Liver (tissue), 9 donors: ENCODE data around the gene KRT84. TPM values are rescaled to one million over a fixed set of nuclear protein-coding genes. Genes with fewer than 3 reads are reported as not detected.

Source experiments
- DNase-seq: peaks from one replicate; pipeline ENCODE4 v3.0.0-alpha.2; 2017; ENCODE audit warnings: low spot score
- H3K27ac ChIP-seq, 2 donors: one replicate each; pipeline ENCODE4 v1.7.0; 2013; ENCODE audit warnings: inconsistent platforms in 2 of 2, low read length in 2 of 2, control low read depth in 1 of 2, low read depth in 1 of 2, mild to moderate bottlenecking in 1 of 2
- H3K27me3 ChIP-seq, 4 donors: one replicate each; pipeline versions ENCODE4 v1.6.1 to v1.7.0; 2013; ENCODE audit warnings: low read length in 3 of 4, inconsistent platforms in 1 of 4, mild to moderate bottlenecking in 1 of 4, moderate library complexity in 1 of 4; ENCODE audit not compliant: control insufficient read depth in 4 of 4, insufficient read depth in 4 of 4
- H3K36me3 ChIP-seq, 4 donors: one replicate each; pipeline versions ENCODE4 v1.6.1 to v1.7.0; 2013; ENCODE audit warnings: low read length in 3 of 4, mild to moderate bottlenecking in 3 of 4, low read depth in 1 of 4, moderate library complexity in 1 of 4; ENCODE audit not compliant: control insufficient read depth in 4 of 4, insufficient read depth in 3 of 4
- H3K4me1 ChIP-seq, 4 donors: one replicate each; pipeline versions ENCODE4 v1.6.1 to v1.7.0; 2013; ENCODE audit warnings: low read length in 3 of 4, mild to moderate bottlenecking in 3 of 4, moderate library complexity in 1 of 4; ENCODE audit not compliant: control insufficient read depth in 4 of 4, insufficient read depth in 4 of 4
- H3K4me3 ChIP-seq, 3 donors: one replicate each; pipeline versions ENCODE4 v1.6.1 to v1.7.0; 2013; ENCODE audit warnings: low read length in 3 of 3, control low read depth in 1 of 3, low read depth in 1 of 3, mild to moderate bottlenecking in 1 of 3
- H3K9ac ChIP-seq, 2 donors: one replicate each; pipeline ENCODE4 v1.7.0; 2013; ENCODE audit warnings: low read length in 2 of 2, mild to moderate bottlenecking in 2 of 2, moderate library complexity in 2 of 2, control low read depth in 1 of 2, low read depth in 1 of 2
- H3K9me3 ChIP-seq, 4 donors: one replicate each; pipeline versions ENCODE4 v1.6.1 to v1.7.0; 2013; ENCODE audit warnings: low read length in 3 of 4; ENCODE audit not compliant: control insufficient read depth in 4 of 4
- EGR1 ChIP-seq, 2 donors: IDR thresholded peaks; 2 replicates each; pipeline ENCODE4 v1.6.1; 2016 to 2018; ENCODE audit warnings: antibody characterized with exemption in 2 of 2, low read depth in 2 of 2
- FOXA1 ChIP-seq: IDR thresholded peaks from 2 replicates; pipeline ENCODE4 v1.6.1; 2016; ENCODE audit warnings: antibody characterized with exemption
- FOXA2 ChIP-seq: IDR thresholded peaks from 2 replicates; pipeline ENCODE4 v1.6.1; 2016; ENCODE audit warnings: antibody characterized with exemption
- HNF4A ChIP-seq, 2 donors: conservative IDR thresholded peaks; 2 replicates each; pipeline ENCODE4 v1.6.1; 2016; ENCODE audit warnings: antibody characterized with exemption in 2 of 2, mild to moderate bottlenecking in 2 of 2
- HNF4G ChIP-seq: IDR thresholded peaks from 2 replicates; pipeline ENCODE4 v1.6.1; 2016; ENCODE audit warnings: antibody characterized with exemption
- NR2F2 ChIP-seq: IDR thresholded peaks from 2 replicates; pipeline ENCODE4 v1.6.1; 2016; ENCODE audit warnings: antibody characterized with exemption
- RAD21 ChIP-seq, 2 donors: IDR thresholded peaks; 2 replicates each; pipeline ENCODE4 v1.6.1; 2016; ENCODE audit warnings: antibody characterized with exemption in 2 of 2, mild to moderate bottlenecking in 2 of 2
- RXRA ChIP-seq, 2 donors: IDR thresholded peaks; 2 replicates each; pipeline ENCODE4 v1.6.1; 2017 to 2018; ENCODE audit warnings: antibody characterized with exemption in 2 of 2, mild to moderate bottlenecking in 1 of 2
- SP1 ChIP-seq: IDR thresholded peaks from 2 replicates; pipeline ENCODE4 v1.6.1; 2018; ENCODE audit warnings: antibody characterized with exemption, mild to moderate bottlenecking
- TAF1 ChIP-seq: conservative IDR thresholded peaks from 2 replicates; pipeline ENCODE4 v1.6.1; 2016; ENCODE audit warnings: antibody characterized with exemption, mild to moderate bottlenecking
- WGBS: extraction: QIAGEN DNeasy Blood & Tissue Kit; methylation state at CpG from one replicate; pipeline ENCODE4 v1.1.7; 2013; 5-methylcytosine and 5-hydroxymethylcytosine counted together
- polyA plus RNA-seq, 2 donors: library from polyadenylated mRNA; stranded (reverse) in 1 of 2; unstranded in 1 of 2; fragments of 200-250 nt in 1 of 2; fragments of >200 nt in 1 of 2; fragmentation: Nextera tagmentation in 1 of 2; extraction: Ambion mirVana in 1 of 2; gene quantifications; one replicate each; pipeline versions ENCODE4 v1.2.1 to v1.2.3, GENCODE V29; 2013 to 2015
- total RNA-seq, 2 donors: library from RNA; depleted of rRNA; stranded (reverse); fragments of >200 nt; gene quantifications; one replicate each; pipeline ENCODE4 v1.2.3, GENCODE V29; 2014
- TF ChIP-seq, protein P1 (sequence below): IDR thresholded peaks from 2 replicates; pipeline ENCODE4 v1.6.1; 2016; ENCODE audit warnings: antibody characterized with exemption, mild to moderate bottlenecking
- TF ChIP-seq, protein P2 (sequence below): fragments of 150-350 bp; IDR thresholded peaks from 2 replicates; pipeline ENCODE4 v1.5.1; 2017; ENCODE audit warnings: improper control_type of control experiment, low read depth, low read length; ENCODE audit not compliant: missing input control
- TF ChIP-seq, protein P3 (sequence below): IDR thresholded peaks from 2 replicates; pipeline ENCODE4 v1.6.1; 2016; ENCODE audit warnings: antibody characterized with exemption
- TF ChIP-seq, protein P4 (sequence below): IDR thresholded peaks from 2 replicates; pipeline ENCODE4 v1.6.1; 2016; ENCODE audit warnings: antibody characterized with exemption
- donor health status: healthy.
- donor health status: healthy.
- donor health status: healthy.
- donor health status: healthy.
- donor health status: healthy.

The KRT84 gene
- total and polyA plus RNA-seq, 4 donors: not detected

DNA sequence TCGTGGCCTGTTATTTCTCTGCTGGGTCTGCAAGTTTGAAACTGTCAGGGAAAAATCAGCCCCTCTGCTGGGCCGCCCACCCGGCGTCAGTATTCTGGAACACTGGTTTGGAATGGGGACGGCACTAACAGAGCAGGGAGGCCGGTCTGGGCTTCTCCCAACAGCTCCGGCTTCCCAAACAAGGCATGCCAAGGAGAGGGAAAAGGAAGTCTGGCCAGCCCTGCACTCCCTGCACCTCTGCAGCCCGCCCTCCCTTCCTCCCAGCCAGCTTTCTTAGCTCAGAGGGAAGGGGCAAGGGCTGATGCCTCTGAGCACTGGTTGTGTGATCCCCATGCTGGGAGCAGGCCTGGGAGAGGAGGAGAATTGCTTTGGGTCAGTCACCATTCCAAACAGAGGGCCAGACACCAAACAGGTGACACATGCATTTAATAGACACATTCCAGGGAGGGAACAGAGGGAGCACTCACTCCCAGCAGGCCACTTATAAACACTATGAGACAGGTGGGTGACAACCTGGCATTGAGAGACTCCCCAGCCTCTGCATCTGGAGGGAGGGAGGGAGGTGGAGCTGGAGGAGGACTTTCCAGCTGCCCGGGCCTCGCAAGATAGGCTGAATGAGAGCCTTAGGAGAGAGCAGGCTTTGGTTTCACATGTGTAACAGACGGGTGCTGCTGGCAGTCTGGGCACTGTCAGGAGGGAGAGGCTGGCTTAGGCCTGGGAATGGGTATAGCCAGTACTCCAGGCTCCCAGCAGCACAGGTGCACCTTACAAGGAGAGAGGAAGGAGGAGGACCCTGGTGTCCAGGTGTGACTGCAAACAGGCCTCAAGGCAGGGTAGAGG lies 38.4 kb upstream of the KRT84 start:
- Histone ChIP-seq H3K9me3 (no peaks in the 10 kb centered on the region), H3K36me3 (no peaks in the 10 kb centered on the region), H3K4me1 (no peaks in the 10 kb centered on the region), H3K9ac (no peak overlapping the region), H3K27ac (no peak overlapping the region), H3K4me3 (no peak overlapping the region), H3K27me3 (peaks cover 0 to 5% (median 0%) of the 10 kb centered on the region in 4 donors)
- WGBS: 78% methylated on average over 11 of the region's 11 CpGs
- TF ChIP-seq TAF1 (no peak), SP1 (no peak), FOXA2 (no peak), RAD21 (IDR thresholded peaks at IDR 0.05) (no peak), HNF4G (no peak), FOXA1 (no peak), RXRA (IDR thresholded peaks at IDR 0.05) (no peak), NR2F2 (no peak), HNF4A (conservative IDR thresholded peaks at IDR 0.05) (no peak), EGR1 (IDR thresholded peaks at IDR 0.05; ENCODE audit: low read depth in 2 of 2) (no peak)
- TF ChIP-seq, protein P1, sequence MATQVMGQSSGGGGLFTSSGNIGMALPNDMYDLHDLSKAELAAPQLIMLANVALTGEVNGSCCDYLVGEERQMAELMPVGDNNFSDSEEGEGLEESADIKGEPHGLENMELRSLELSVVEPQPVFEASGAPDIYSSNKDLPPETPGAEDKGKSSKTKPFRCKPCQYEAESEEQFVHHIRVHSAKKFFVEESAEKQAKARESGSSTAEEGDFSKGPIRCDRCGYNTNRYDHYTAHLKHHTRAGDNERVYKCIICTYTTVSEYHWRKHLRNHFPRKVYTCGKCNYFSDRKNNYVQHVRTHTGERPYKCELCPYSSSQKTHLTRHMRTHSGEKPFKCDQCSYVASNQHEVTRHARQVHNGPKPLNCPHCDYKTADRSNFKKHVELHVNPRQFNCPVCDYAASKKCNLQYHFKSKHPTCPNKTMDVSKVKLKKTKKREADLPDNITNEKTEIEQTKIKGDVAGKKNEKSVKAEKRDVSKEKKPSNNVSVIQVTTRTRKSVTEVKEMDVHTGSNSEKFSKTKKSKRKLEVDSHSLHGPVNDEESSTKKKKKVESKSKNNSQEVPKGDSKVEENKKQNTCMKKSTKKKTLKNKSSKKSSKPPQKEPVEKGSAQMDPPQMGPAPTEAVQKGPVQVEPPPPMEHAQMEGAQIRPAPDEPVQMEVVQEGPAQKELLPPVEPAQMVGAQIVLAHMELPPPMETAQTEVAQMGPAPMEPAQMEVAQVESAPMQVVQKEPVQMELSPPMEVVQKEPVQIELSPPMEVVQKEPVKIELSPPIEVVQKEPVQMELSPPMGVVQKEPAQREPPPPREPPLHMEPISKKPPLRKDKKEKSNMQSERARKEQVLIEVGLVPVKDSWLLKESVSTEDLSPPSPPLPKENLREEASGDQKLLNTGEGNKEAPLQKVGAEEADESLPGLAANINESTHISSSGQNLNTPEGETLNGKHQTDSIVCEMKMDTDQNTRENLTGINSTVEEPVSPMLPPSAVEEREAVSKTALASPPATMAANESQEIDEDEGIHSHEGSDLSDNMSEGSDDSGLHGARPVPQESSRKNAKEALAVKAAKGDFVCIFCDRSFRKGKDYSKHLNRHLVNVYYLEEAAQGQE: no peak
- TF ChIP-seq, protein P2, sequence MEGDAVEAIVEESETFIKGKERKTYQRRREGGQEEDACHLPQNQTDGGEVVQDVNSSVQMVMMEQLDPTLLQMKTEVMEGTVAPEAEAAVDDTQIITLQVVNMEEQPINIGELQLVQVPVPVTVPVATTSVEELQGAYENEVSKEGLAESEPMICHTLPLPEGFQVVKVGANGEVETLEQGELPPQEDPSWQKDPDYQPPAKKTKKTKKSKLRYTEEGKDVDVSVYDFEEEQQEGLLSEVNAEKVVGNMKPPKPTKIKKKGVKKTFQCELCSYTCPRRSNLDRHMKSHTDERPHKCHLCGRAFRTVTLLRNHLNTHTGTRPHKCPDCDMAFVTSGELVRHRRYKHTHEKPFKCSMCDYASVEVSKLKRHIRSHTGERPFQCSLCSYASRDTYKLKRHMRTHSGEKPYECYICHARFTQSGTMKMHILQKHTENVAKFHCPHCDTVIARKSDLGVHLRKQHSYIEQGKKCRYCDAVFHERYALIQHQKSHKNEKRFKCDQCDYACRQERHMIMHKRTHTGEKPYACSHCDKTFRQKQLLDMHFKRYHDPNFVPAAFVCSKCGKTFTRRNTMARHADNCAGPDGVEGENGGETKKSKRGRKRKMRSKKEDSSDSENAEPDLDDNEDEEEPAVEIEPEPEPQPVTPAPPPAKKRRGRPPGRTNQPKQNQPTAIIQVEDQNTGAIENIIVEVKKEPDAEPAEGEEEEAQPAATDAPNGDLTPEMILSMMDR: no peak
- TF ChIP-seq, protein P3, sequence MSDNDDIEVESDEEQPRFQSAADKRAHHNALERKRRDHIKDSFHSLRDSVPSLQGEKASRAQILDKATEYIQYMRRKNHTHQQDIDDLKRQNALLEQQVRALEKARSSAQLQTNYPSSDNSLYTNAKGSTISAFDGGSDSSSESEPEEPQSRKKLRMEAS: no peak
- TF ChIP-seq, protein P4, sequence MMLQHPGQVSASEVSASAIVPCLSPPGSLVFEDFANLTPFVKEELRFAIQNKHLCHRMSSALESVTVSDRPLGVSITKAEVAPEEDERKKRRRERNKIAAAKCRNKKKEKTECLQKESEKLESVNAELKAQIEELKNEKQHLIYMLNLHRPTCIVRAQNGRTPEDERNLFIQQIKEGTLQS: no peak
- no peak for DNase-seq

DNA sequence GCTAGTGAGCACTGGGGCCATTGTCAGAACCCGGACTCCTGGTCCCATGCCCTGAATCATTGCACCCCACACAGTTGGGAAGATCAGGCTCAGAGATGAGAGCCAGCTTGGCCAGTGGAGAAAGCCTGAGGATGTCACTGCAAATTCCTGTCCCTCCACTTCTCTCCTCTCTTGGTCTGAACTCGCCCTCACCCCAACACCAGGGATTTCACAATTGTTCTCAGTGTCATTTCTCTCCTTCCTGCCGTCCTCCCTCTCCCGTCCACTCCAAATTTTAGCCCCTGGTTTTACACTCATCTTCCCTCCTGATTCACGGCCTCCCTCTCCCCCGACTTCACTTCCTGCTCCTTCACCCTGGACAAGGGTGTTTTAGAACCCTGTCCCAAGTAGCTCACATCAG lies 37.6 kb upstream of the KRT84 start:
- H3K9me3 ChIP-seq: no peaks in the 10 kb centered on the region
- TF ChIP-seq, protein P3: no peak
- no peak overlapping the region for H3K4me3 ChIP-seq
- H3K27me3 ChIP-seq: peaks cover 0 to 5% (median 0%) of the 10 kb centered on the region in 4 donors
- no peak overlapping the region for H3K27ac ChIP-seq
- H3K9ac ChIP-seq: no peak overlapping the region
- no peaks in the 10 kb centered on the region for H3K36me3 ChIP-seq
- no peaks in the 10 kb centered on the region for H3K4me1 ChIP-seq
- WGBS: 78% methylated on average over 6 of the region's 6 CpGs
- DNase-seq: no peak
